Upper lobe of left lung (tissue), 4 donors: ENCODE results near the gene CTNNBIP1.

Experiments used
- CTCF ChIP-seq, 6 experiments: fragments of 450-650 bp in 4 of 6; fragments of 200-600 bp in 2 of 6; sonication (generic) in 2 of 6; IDR thresholded peaks; one replicate each; pipeline ENCODE4 v1.5.1; 2016 to 2019; ENCODE audit warnings: antibody characterized with exemption in 6 of 6
- EP300 ChIP-seq, 4 donors: sonication (generic); formaldehyde crosslinking; IDR thresholded peaks; one replicate each; pipeline ENCODE4 v1.5.1; 2017; ENCODE audit warnings: antibody characterized with exemption in 4 of 4, control low read depth in 2 of 4
- POLR2A ChIP-seq, 4 donors: fragments of 450-650 bp; IDR thresholded peaks; one replicate each; pipeline ENCODE4 v1.5.1; 2016 to 2017; ENCODE audit warnings: antibody characterized with exemption in 4 of 4, mild to moderate bottlenecking in 2 of 4
- POLR2AphosphoS5 ChIP-seq, 2 donors: sonication (generic); formaldehyde crosslinking; IDR thresholded peaks; one replicate each; pipeline ENCODE4 v1.5.1; 2017; ENCODE audit warnings: antibody characterized with exemption in 2 of 2

GRCh38 chr1:9870572-9870971 is 39.5 kb downstream of the CTNNBIP1 start:
- TF ChIP-seq CTCF (IDR thresholded peaks at IDR 0.05) (no peak), POLR2A (IDR thresholded peaks at IDR 0.05) (no peak), POLR2AphosphoS5 (IDR thresholded peaks at IDR 0.05) (no peak), EP300 (IDR thresholded peaks at IDR 0.05) (no peak)
